GM21619 (cell line): Measurements from ENCODE around the gene ZMYM2.
"Not testable (repeated sequence)": the region's sequence is repeated elsewhere in the genome, so short reads cannot be mapped to it uniquely, and the experiment has no call there.

ENCODE experiments used
- ATAC-seq: cut with Tn5 transposase; IDR thresholded peaks from one replicate; pipeline ENCODE4 v1.9.1; 2021; ENCODE audit not compliant: unreplicated experiment

The ZMYM2 gene

GRCh38 chr13:19982447-19983043, 24.0 kb downstream of the ZMYM2 start:
- ATAC-seq, result no peak

GRCh38 chr13:19984430-19985218, 26.1 kb downstream of the ZMYM2 start:
- peak; percentile 69 for ATAC-seq

GRCh38 chr13:19985219-19985556, 26.7 kb downstream of the ZMYM2 start:
- no peak for ATAC-seq

GRCh38 chr13:19991531-19991930, 33.0 kb downstream of the ZMYM2 start:
- ATAC-seq, result no peak

GRCh38 chr13:19993024-19993423, 34.5 kb downstream of the ZMYM2 start:
- no peak for ATAC-seq

- ATAC-seq, result no peak
Measured at GRCh38 chr13:19998960-19999359, 40.4 kb downstream of the ZMYM2 start.

GRCh38 chr13:20000062-20000552, 41.6 kb downstream of the ZMYM2 start:
- ATAC-seq, result no peak

- no peak for ATAC-seq
Measured at GRCh38 chr13:20001366-20002190, 43.1 kb downstream of the ZMYM2 start.

- no peak for ATAC-seq
Measured at GRCh38 chr13:20002787-20003186, 44.3 kb downstream of the ZMYM2 start.

- ATAC-seq, result no peak
Measured at GRCh38 chr13:20006206-20006605, 47.7 kb downstream of the ZMYM2 start.

GRCh38 chr13:20015763-20016162, 57.2 kb downstream of the ZMYM2 start:
- no peak for ATAC-seq

- no peak for ATAC-seq
Measured at GRCh38 chr13:20016649-20017364, 58.3 kb downstream of the ZMYM2 start.

- ATAC-seq, result no peak
Measured at GRCh38 chr13:20017365-20017711, 58.8 kb downstream of the ZMYM2 start.

GRCh38 chr13:20019043-20019442, 60.5 kb downstream of the ZMYM2 start:
- ATAC-seq, result no peak

GRCh38 chr13:20024702-20025101, 66.2 kb downstream of the ZMYM2 start:
- no peak for ATAC-seq

GRCh38 chr13:20028953-20029352, 70.4 kb downstream of the ZMYM2 start:
- ATAC-seq, result no peak

- no peak for ATAC-seq
Measured at GRCh38 chr13:20033486-20033885, 75.0 kb downstream of the ZMYM2 start.

- no peak for ATAC-seq
Measured at GRCh38 chr13:20035130-20035529, 76.6 kb downstream of the ZMYM2 start.

GRCh38 chr13:20037908-20038307, 79.4 kb downstream of the ZMYM2 start:
- no peak for ATAC-seq

GRCh38 chr13:20042603-20043002, 84.1 kb downstream of the ZMYM2 start:
- ATAC-seq, result not testable (repeated sequence)
